IMR-90 (cell line): ENCODE results near the gene RPGR.

Source experiments
- BHLHE40 ChIP-seq: fragments of 150-350 bp; IDR thresholded peaks from 2 replicates; pipeline ENCODE4 v1.6.1; 2016; ENCODE audit warnings: mild to moderate bottlenecking, low read depth, low read length
- CEBPB ChIP-seq: IDR thresholded peaks from 2 replicates; pipeline ENCODE4 v1.6.1; 2012; ENCODE audit warnings: low read depth, low read length, improper control_type of control experiment
- CHD1 ChIP-seq: IDR thresholded peaks from 2 replicates; pipeline ENCODE4 v1.6.1; 2012; ENCODE audit warnings: low read depth, low read length, improper control_type of control experiment
- MXI1 ChIP-seq: IDR thresholded peaks from 2 replicates; pipeline ENCODE4 v1.6.1; 2012; ENCODE audit warnings: low read depth, mild to moderate bottlenecking, low read length, moderate library complexity, borderline replicate concordance
- POLR2A ChIP-seq: IDR thresholded peaks from 2 replicates; pipeline ENCODE4 v1.6.1; 2012; ENCODE audit warnings: mild to moderate bottlenecking, low read depth, low read length
- RCOR1 ChIP-seq: IDR thresholded peaks from 2 replicates; pipeline ENCODE4 v1.6.1; 2012; ENCODE audit warnings: mild to moderate bottlenecking, low read length, improper control_type of control experiment; ENCODE audit not compliant: insufficient replicate concordance
- RFX5 ChIP-seq: IDR thresholded peaks from 2 replicates; pipeline ENCODE4 v1.8.0; 2012; ENCODE audit warnings: low read depth, mild to moderate bottlenecking, low read length, moderate library complexity
- SMC3 ChIP-seq: fragments of 150-350 bp; IDR thresholded peaks from 2 replicates; pipeline ENCODE4 v1.6.1; 2016; ENCODE audit warnings: low read depth, mild to moderate bottlenecking, antibody characterized with exemption, low read length, moderate library complexity
- TF ChIP-seq, protein P1 (sequence below): conservative IDR thresholded peaks from 2 replicates; pipeline ENCODE4 v1.5.1; 2012; ENCODE audit warnings: mild to moderate bottlenecking, low read depth, low read length, improper control_type of control experiment
- TF ChIP-seq, protein P2 (sequence below): fragments of 150-350 bp; IDR thresholded peaks from 2 replicates; pipeline ENCODE4 v1.6.1; 2017; ENCODE audit warnings: mild to moderate bottlenecking, antibody characterized with exemption, low read length, low read depth

DNA sequence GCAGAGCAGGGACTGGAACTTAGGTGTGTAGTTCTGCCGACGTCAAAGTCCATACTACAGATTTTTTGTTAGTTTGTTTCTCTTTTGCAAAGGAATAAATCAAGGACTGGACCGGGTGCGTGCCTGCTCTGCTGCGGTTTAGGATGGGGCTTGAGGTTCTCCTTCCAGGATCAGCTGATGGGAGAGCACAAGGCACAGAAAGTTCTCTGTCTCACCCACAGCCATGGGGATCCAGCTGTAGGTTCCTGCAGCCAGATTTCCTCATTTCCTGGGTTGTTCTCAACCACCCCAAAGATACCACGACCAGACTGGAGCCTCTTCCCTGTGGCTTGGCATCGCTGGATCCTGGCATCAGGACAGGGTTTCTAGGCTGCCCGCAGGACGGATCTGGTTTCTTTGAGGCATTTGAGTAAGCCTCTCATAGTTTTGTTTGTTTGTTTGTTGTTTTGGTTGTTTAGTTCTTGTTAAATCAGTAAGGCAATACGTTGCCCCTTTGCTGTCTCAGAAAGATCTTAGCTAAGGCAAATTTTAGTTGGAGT lies 105.8 kb downstream of the RPGR start:
- TF ChIP-seq, protein P1, sequence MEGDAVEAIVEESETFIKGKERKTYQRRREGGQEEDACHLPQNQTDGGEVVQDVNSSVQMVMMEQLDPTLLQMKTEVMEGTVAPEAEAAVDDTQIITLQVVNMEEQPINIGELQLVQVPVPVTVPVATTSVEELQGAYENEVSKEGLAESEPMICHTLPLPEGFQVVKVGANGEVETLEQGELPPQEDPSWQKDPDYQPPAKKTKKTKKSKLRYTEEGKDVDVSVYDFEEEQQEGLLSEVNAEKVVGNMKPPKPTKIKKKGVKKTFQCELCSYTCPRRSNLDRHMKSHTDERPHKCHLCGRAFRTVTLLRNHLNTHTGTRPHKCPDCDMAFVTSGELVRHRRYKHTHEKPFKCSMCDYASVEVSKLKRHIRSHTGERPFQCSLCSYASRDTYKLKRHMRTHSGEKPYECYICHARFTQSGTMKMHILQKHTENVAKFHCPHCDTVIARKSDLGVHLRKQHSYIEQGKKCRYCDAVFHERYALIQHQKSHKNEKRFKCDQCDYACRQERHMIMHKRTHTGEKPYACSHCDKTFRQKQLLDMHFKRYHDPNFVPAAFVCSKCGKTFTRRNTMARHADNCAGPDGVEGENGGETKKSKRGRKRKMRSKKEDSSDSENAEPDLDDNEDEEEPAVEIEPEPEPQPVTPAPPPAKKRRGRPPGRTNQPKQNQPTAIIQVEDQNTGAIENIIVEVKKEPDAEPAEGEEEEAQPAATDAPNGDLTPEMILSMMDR: no peak
- TF ChIP-seq POLR2A (no peak), RCOR1 (no peak), SMC3 (no peak), CEBPB (no peak), BHLHE40 (no peak), MXI1 (no peak), CHD1 (no peak), RFX5 (no peak)
- TF ChIP-seq, protein P2, sequence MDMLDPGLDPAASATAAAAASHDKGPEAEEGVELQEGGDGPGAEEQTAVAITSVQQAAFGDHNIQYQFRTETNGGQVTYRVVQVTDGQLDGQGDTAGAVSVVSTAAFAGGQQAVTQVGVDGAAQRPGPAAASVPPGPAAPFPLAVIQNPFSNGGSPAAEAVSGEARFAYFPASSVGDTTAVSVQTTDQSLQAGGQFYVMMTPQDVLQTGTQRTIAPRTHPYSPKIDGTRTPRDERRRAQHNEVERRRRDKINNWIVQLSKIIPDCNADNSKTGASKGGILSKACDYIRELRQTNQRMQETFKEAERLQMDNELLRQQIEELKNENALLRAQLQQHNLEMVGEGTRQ: no peak
